ENCODE measurements around the gene GNAL.

- TF ChIP-seq REST (IDR thresholded peaks at IDR 0.05; ENCODE audit: insufficient read depth in 1 of 2, low read depth in 2 of 2, low read length in 2 of 2) (no peak), POLR2AphosphoS5 (IDR thresholded peaks at IDR 0.05; ENCODE audit: low read depth, low read length) (no peak), TAF1 (IDR thresholded peaks at IDR 0.05; ENCODE audit: borderline replicate concordance, insufficient read depth, low read length) (no peak), SIN3A (IDR thresholded peaks at IDR 0.05; ENCODE audit: borderline replicate concordance, insufficient read depth, low read length) (no peak), FOXP2 (optimal IDR thresholded peaks at IDR 0.05; ENCODE audit: borderline replicate concordance, extremely low read depth, extremely low read length, insufficient read depth) (no peak)
Observed at GRCh38 chr18:11819938-11820337, 130.9 kb downstream of the GNAL start.
